H7 (cell line): Measurements from ENCODE around the gene INF2. TPM values are rescaled to one million over a fixed set of nuclear protein-coding genes. Genes with fewer than 3 reads are reported as not detected.
"Not testable (repeated sequence)": the region's sequence is repeated elsewhere in the genome, so short reads cannot be mapped to it uniquely, and the experiment has no call there.

ENCODE experiments used
- DNase-seq: peaks from one replicate; pipeline ENCODE4 v3.0.0; 2012
- H3K27me3 ChIP-seq: 2 replicates; pipeline ENCODE4 v1.6.0; 2011; ENCODE audit warnings: mild to moderate bottlenecking, low read length; ENCODE audit not compliant: control insufficient read depth, insufficient read depth
- H3K36me3 ChIP-seq: replicated peaks from 2 replicates; pipeline ENCODE4 v1.5.1; 2011; ENCODE audit warnings: low read length; ENCODE audit not compliant: control insufficient read depth, insufficient read depth
- H3K4me3 ChIP-seq: 2 replicates; pipeline ENCODE4 v1.5.1; 2011; ENCODE audit warnings: low read depth, mild to moderate bottlenecking, control low read depth, low read length, moderate library complexity; ENCODE audit not compliant: insufficient read depth
- total RNA-seq: library from RNA; depleted of rRNA; stranded (reverse); fragments of >200 nt; shearing (Covaris generic); gene quantifications from 2 replicates; pipeline ENCODE4 v1.2.3, GENCODE V29; 2014

INF2 gene
- total RNA-seq, 1 experiment from 2014 or later: 62.8 TPM

DNA sequence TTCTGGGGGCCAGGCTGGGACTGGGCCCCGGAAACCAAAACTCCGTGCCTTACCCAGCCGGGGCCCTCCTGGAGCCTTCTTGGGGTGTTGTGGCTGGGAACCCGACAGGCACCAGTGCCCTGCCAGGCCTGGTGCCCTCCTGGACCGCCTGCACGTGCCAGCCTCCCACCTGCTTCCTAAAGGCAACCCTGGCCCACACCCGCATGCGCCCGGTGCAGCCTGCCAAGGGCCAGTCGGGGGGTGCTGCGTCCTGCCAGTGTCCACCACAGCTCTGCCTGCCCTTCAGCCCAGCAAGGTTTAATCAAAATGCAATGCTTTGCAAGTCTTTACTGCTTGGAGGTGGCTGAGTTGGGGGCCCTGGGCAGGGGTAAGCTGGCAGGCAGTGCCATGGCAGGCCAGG, 29.5 kb downstream of the INF2 start:
- no peak for DNase-seq
- Histone ChIP-seq H3K4me3 (no peak overlapping the region), H3K36me3 (peaks cover 3% of the 10 kb centered on the region), H3K27me3 (no peaks in the 10 kb centered on the region)

DNA sequence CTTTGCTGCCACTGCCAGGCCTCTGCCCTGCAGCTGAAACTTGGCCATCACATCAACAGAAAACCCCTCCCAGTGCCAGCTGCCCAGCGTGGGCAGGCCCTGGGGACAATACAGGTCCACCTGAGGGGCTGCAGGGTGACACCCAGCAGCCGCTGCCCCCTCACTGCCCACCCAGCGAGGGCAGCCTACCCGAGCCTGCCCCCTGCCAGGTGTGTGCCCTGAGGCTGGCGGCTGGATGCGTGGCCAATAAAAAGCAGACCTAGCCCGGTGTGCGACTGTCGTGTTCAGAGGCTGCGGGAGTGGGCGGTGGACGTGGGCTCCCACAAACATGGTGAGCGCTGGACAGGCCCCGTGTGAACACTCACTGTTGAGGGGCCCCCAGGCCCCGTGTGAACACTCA, 29.9 kb downstream of the INF2 start:
- H3K4me3 ChIP-seq: no peak overlapping the region
- H3K36me3 ChIP-seq: peaks cover under 1% of the 10 kb centered on the region
- DNase-seq: no peak
- H3K27me3 ChIP-seq: no peaks in the 10 kb centered on the region

- no peak for DNase-seq
- Histone ChIP-seq H3K4me3 (no peak overlapping the region), H3K36me3 (no peaks in the 10 kb centered on the region; the same call in 1 of the 2 replicates), H3K27me3 (0 out of 2 replicates have a peak, but pooled peaks cover 2% of the 10 kb centered on the region)
These were observed 32.4 kb downstream of the INF2 start for GRCh38 chr14:104721505-104722431.

DNA sequence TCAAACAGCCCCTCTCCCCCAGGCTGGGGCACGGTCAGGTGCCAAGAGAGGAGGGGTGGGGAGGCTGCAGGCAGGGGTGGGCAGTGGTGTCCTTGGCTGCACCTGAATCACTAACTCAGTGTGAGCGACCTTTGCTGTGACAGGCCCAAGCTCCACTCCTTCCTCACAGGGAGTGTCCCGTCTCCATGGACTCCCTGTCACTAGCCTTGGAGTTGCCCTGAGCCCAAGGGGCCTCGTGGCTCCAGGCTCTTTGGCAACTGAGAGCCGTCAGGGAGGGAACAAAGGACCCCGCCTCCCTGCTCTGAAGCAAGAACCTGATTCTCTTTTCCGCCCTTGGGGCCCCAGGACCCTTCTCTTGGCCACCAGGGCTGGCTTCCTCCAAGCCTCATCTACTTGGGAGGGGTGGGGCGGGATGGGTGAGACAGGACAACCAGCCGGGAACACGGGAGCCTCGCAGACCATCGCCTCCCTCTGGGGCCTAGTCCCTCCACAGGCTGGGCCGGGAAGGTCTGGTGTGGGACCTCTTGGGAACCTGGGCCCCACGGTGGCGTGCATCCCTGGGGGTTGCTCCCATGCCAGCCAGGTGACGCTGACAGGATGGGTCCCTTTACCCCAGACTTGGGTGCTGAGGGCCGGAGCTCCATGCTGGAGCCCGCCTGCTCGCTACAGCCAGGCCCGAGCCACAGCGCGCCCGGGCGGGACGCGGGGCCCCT, 33.7 kb downstream of the INF2 start:
- peak overlapping the region; percentile 79; the same call in 1 of the 2 replicates for H3K4me3 ChIP-seq
- 0 out of 2 replicates have a peak, but pooled peaks cover 2% of the 10 kb centered on the region for H3K27me3 ChIP-seq
- peak; percentile 88 for DNase-seq
- no peaks in the 10 kb centered on the region; the same call in 1 of the 2 replicates for H3K36me3 ChIP-seq

DNA sequence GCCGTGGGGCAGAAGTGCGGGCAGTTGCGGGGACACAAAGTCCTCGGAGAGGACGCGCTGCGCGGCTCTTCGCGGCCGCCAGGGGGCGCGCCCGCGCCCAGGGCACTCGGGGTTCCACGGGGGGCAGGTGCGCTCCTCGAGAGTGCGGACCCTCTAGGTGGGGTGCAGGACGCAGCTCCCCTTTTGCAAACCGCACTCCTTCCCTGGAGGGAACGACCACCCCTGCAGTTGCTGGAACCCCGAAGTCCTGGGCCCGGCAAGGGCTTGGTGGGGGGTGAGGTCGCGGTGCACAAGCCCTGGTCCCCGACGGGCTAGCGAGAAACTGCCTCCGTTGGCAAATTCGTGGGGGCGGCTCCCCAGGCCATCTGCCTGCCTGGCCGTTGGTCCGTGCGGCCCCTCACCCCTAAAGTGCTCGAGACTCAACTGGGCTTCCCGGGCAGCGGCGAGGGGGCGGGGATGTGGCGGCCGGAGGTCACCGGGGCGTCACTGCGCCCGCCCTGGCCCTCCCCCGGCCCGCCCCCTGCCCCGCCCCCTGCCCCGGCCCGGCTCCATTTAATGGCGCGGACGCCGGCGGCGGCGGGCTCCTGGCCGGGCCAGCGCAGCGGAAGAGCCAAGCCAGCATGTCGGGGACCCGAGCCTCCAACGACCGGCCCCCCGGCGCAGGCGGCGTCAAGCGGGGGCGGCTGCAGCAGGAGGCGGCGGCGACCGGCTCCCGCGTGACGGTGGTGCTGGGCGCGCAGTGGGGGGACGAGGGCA, 34.4 kb downstream of the INF2 start, which contains the start of gene ADSS1:
TSS of gene ADSS1 (plus strand) at position 579 of the 756 bp plus-strand sequence. CDS start at position 621, 42 bp downstream.
- H3K36me3 ChIP-seq: no peaks in the 10 kb centered on the region; the same call in 1 of the 2 replicates
- 0 out of 2 replicates have a peak, but pooled peaks cover 2% of the 10 kb centered on the region for H3K27me3 ChIP-seq
- peak within 1 kb of the TSS; percentile 79 for H3K4me3 ChIP-seq
- peak; percentile 99 for DNase-seq

GRCh38 chr14:104724407-104724980, 35.1 kb downstream of the INF2 start:
- H3K4me3 ChIP-seq: peak overlapping the region; percentile 79
- no peaks in the 10 kb centered on the region for H3K36me3 ChIP-seq
- DNase-seq: peak; percentile 91
- H3K27me3 ChIP-seq: 0 out of 2 replicates have a peak, but pooled peaks cover 2% of the 10 kb centered on the region

- peak; percentile 93 for DNase-seq
- H3K27me3 ChIP-seq: 0 out of 2 replicates have a peak, but pooled peaks cover 2% of the 10 kb centered on the region
- peak overlapping the region; percentile 79 for H3K4me3 ChIP-seq
- no peaks in the 10 kb centered on the region for H3K36me3 ChIP-seq
These were observed 35.8 kb downstream of the INF2 start for GRCh38 chr14:104724981-104725771.

- Histone ChIP-seq H3K27me3 (0 out of 2 replicates have a peak, but pooled peaks cover 2% of the 10 kb centered on the region), H3K4me3 (no peak overlapping the region), H3K36me3 (no peaks in the 10 kb centered on the region)
- no peak for DNase-seq
These were observed 36.5 kb downstream of the INF2 start for GRCh38 chr14:104725772-104726548.

DNA sequence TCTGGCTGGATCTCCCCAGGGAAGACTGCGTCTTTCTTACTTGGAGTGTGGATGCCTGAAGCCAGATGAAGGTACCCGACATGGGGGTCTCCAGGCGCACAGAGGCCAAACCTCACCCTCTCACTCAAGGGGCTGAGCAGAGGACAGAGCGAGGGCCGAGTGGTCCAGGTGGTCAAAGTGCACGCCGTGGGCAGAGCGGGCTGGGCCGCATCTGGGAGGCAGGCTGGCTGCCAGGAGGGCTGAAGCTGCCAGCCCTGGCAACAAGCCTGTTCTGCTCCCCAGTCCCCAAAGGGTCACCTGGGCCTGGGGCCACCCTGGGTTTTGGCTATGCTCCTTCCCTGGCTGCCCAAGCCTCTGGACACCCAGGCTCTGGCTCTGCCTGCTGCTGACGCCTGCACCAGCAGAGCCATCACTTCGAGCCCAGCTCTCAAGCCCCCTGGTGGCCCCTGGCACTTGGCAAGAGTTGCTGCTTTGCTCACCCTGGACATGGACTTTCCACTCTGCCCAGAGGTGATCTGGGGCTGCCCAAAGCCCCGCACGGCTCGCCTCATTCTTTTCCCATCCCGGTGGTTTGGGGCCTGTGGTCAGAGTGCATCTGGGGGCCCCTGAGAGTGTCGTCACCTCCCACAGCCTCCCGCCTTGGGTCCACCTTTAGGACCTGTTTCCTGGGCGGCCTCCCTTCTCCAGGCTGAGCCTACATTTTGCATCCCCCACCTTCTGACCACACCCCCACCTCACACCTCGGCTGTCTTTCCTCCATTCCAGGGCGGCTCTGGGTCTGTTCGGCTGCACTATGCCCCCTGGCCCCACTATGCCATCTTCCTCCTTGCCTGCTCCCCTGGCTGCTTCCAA, 37.4 kb downstream of the INF2 start:
- DNase-seq: no peak
- H3K27me3 ChIP-seq: 0 out of 2 replicates have a peak, but pooled peaks cover 2% of the 10 kb centered on the region
- no peak overlapping the region for H3K4me3 ChIP-seq
- no peaks in the 10 kb centered on the region for H3K36me3 ChIP-seq

DNA sequence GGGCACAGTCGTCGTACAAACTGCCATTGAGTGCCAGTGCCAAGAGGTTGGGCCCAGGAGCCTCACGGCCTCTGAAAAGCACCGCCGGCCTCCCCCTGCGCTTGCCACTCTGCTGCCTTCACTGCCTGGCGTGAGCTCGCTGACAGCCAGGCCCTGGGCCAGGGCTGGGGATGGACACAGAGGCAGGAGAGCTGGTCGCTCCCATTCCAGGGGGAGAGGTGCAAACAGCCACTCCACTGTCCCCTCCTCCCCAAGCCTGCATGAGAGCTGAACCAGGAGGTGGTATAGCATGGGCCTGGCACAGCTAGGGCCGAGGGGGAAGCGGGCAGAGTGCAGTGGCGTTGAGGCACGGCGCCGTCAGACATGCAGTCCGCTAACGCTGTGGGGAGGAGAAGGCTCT, 39.2 kb downstream of the INF2 start:
- Histone ChIP-seq H3K27me3 (0 out of 2 replicates have a peak, but pooled peaks cover 2% of the 10 kb centered on the region), H3K4me3 (no peak overlapping the region), H3K36me3 (no peaks in the 10 kb centered on the region)
- no peak for DNase-seq

- not testable (repeated sequence) for H3K27me3 ChIP-seq, H3K4me3 ChIP-seq, H3K36me3 ChIP-seq, DNase-seq
These were observed 39.9 kb downstream of the INF2 start for GRCh38 chr14:104729176-104729834.

DNA sequence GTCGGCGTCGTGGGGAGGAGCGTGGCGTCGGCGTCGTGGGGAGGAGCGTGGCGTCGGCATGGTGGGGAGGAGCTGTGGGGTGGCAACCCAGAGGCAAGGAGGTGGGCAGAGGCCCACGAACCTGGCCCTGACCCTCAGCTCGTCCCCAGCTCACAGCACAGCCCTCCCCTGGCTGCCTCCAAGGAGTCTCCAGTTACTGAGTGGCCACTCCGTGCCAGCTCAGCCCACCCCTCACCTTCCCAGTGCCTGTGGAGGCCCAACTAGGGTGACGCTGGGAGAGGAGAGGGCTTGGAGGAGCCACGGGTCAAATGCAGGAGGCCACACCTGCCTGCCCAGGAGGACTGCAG, 40.4 kb downstream of the INF2 start:
- Histone ChIP-seq H3K36me3 (no peaks in the 10 kb centered on the region), H3K27me3 (no peaks in the 10 kb centered on the region), H3K4me3 (no peak overlapping the region)
- no peak for DNase-seq
